CD4-positive, alpha-beta memory T cell (primary cell): Measurements from ENCODE around the gene HSD17B11. TPM values are rescaled to one million over a fixed set of nuclear protein-coding genes. Genes with fewer than 3 reads are reported as not detected.

ENCODE experiments used
- CTCF ChIA-PET: fragments of 350-600 bp; sonication (Branson Sonifier 250); formaldehyde crosslinking; loops from one replicate; lab custom pipeline; 2021; ENCODE audit warnings: inconsistent platforms; ENCODE audit not compliant: partially characterized antibody; lab: Charles Lee
- POLR2A ChIA-PET: fragments of 350-600 bp; sonication (Branson Sonifier 250); formaldehyde crosslinking; loops from one replicate; lab custom pipeline; 2021; ENCODE audit not compliant: partially characterized antibody; lab: Charles Lee
- DNase-seq, 5 donors: peaks; one replicate each; pipeline versions ENCODE4 v3.0.0 to v3.0.0-alpha.2; 2020 to 2022; ENCODE audit warnings: mixed read lengths in 1 of 5
- H3K27ac ChIP-seq: one replicate; pipeline ENCODE4 v1.7.0; 2013; ENCODE audit warnings: low read depth, low read length
- H3K27me3 ChIP-seq: 2 replicates; pipeline ENCODE4 v1.7.0; 2013; ENCODE audit warnings: mild to moderate bottlenecking, low read length, moderate library complexity; ENCODE audit not compliant: insufficient read depth
- H3K36me3 ChIP-seq: 2 replicates; pipeline ENCODE4 v1.7.0; 2013; ENCODE audit warnings: mild to moderate bottlenecking, low read length, moderate library complexity; ENCODE audit not compliant: insufficient read depth
- H3K4me1 ChIP-seq: 2 replicates; pipeline ENCODE4 v1.7.0; 2013; ENCODE audit warnings: mild to moderate bottlenecking, low read length, moderate library complexity; ENCODE audit not compliant: insufficient read depth
- H3K4me3 ChIP-seq, 2 donors: one replicate each; pipeline ENCODE4 v1.7.0; 2013; ENCODE audit warnings: low read length in 2 of 2, mild to moderate bottlenecking in 1 of 2
- H3K9me3 ChIP-seq, 2 donors: one replicate each; pipeline ENCODE4 v1.7.0; 2013; ENCODE audit warnings: low read length in 2 of 2, control low read depth in 1 of 2; ENCODE audit not compliant: control insufficient read depth in 1 of 2
- H3K27ac Mint-ChIP-seq, 7 donors: one replicate each; pipeline ENCODE4 v1.8.0; 2020 to 2021; ENCODE audit warnings: mixed read lengths in 7 of 7, mild to moderate bottlenecking in 6 of 7, inconsistent platforms in 3 of 7, moderate library complexity in 3 of 7
- H3K27me3 Mint-ChIP-seq, 2 donors: one replicate each; pipeline ENCODE4 v1.8.0; 2020 to 2021; ENCODE audit warnings: mixed read lengths in 2 of 2
- H3K36me3 Mint-ChIP-seq, 2 donors: one replicate each; pipeline ENCODE4 v1.8.0; 2020 to 2021; ENCODE audit warnings: mixed read lengths in 2 of 2, inconsistent platforms in 1 of 2, mild to moderate bottlenecking in 1 of 2
- H3K4me1 Mint-ChIP-seq, 4 donors: one replicate each; pipeline ENCODE4 v1.8.0; 2020 to 2021; ENCODE audit warnings: mixed read lengths in 4 of 4, mild to moderate bottlenecking in 1 of 4
- H3K4me3 Mint-ChIP-seq, 8 donors: one replicate each; pipeline ENCODE4 v1.8.0; 2020 to 2021; ENCODE audit warnings: mixed read lengths in 8 of 8, mild to moderate bottlenecking in 7 of 8, moderate library complexity in 6 of 8, inconsistent platforms in 3 of 8
- H3K9me3 Mint-ChIP-seq, 8 donors: one replicate each; pipeline ENCODE4 v1.8.0; 2020 to 2021; ENCODE audit warnings: mixed read lengths in 8 of 8, mild to moderate bottlenecking in 5 of 8, inconsistent platforms in 3 of 8, moderate library complexity in 1 of 8
- intact Hi-C: fragments of 100-400 bp; cut with micrococcal nuclease; formaldehyde crosslinking; loops from one replicate; pipeline ENCODE4 v1.15.1; 2023
- polyA plus RNA-seq, 2 donors: library from polyadenylated mRNA; unstranded; fragments of 300-500 nt; fragmentation: Illumina TruSeq; gene quantifications; one replicate each; pipeline ENCODE4 v1.2.3, GENCODE V29; 2021
- total RNA-seq, 2 experiments: library from RNA; stranded (reverse); gene quantifications; one replicate each; pipeline ENCODE4 v1.2.3, GENCODE V29; 2021

Gene HSD17B11, protein sequence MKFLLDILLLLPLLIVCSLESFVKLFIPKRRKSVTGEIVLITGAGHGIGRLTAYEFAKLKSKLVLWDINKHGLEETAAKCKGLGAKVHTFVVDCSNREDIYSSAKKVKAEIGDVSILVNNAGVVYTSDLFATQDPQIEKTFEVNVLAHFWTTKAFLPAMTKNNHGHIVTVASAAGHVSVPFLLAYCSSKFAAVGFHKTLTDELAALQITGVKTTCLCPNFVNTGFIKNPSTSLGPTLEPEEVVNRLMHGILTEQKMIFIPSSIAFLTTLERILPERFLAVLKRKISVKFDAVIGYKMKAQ
- total RNA-seq (10 to 100 TPM; 69.7 to 69.8 TPM), polyA plus RNA-seq (100 to 1,000 TPM in 1 of 2 donors, 10 to 100 TPM in 1; 69.2 to 130 TPM)

GRCh38 chr4:87390891-87391575 lies at the start of gene HSD17B11:
HSD17B11 (minus strand) TSS chr4:87391188; CDS start chr4:87391070, 118 bp downstream.
- Mint-ChIP-seq H3K36me3 (peaks cover 9 to 19% of the 10 kb centered on the region in 2 donors), H3K9me3 (peaks cover 0 to 2% (median 0%) of the 10 kb centered on the region in 8 donors), H3K4me3 (peak within 1 kb of the TSS; percentile 89 to 99 (median 96)), H3K4me1 (peaks cover 31 to 50% (median 42%) of the 10 kb centered on the region in 4 donors), H3K27me3 (no peaks in the 10 kb centered on the region), H3K27ac (peak within 1 kb of the TSS; percentile 82 to 98 (median 94))
- peak; percentile 80 to 88 (median 83) for DNase-seq
- intact Hi-C loops = loop anchor here (1.0 to 5.0 kb wide), 5 partner anchors 16 to 456 kb away; partner anchors contain the start of genes AFF1, KLHL8 and NUDT9
- H3K4me3 ChIP-seq = peak within 1 kb of the TSS; percentile 87 to 90
- ChIA-PET POLR2A (interaction anchor here (0.6 to 3.9 kb wide), 16 partner anchors 9 to 1892 kb away, joined by 3 to 59 read pairs (median 4); partner anchors contain the start of genes HERC5, NUDT9 and PPM1K), CTCF (interaction anchor here (0.5 to 9.5 kb wide), 15 partner anchors 9 to 681 kb away, joined by 3 to 90 read pairs (median 4); partner anchors contain the start of gene NUDT9)
- peaks cover 41% of the 10 kb centered on the region for H3K4me1 ChIP-seq
- H3K9me3 ChIP-seq = no peaks in the 10 kb centered on the region
- H3K27ac ChIP-seq = peak within 1 kb of the TSS; percentile 74
- no peaks in the 10 kb centered on the region for H3K36me3 ChIP-seq
- H3K27me3 ChIP-seq = no peaks in the 10 kb centered on the region

DNA sequence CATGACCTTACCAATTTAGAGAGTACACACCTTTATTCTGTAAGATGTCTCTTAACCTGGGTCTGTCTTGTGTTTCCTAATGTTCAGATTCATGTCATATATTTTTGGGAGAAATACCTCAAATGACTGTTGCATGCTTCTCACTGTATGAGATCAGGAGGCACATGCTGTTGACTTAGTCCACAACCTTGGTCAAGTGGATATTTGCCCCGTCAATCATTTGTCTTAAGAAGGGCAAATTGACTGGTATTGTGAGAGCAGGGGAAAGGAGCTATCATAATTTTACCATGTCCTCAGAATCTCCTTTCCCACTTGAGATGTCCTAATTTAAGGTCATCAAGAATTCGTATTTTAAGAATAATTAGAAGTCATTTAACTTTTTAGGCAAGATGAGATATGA lies 42.4 kb upstream of the HSD17B11 start:
- Histone ChIP-seq H3K27me3 (no peaks in the 10 kb centered on the region), H3K4me3 (no peak overlapping the region), H3K9me3 (no peaks in the 10 kb centered on the region), H3K4me1 (peaks cover 6% of the 10 kb centered on the region), H3K36me3 (peaks cover 16% of the 10 kb centered on the region), H3K27ac (no peak overlapping the region)
- Mint-ChIP-seq H3K27me3 (no peaks in the 10 kb centered on the region), H3K9me3 (no peaks in the 10 kb centered on the region), H3K4me1 (peaks cover 30 to 44% (median 37%) of the 10 kb centered on the region in 4 donors), H3K27ac (no peak overlapping the region), H3K4me3 (no peak overlapping the region), H3K36me3 (peaks cover 17 to 18% of the 10 kb centered on the region in 2 donors)
- DNase-seq = no peak
- intact Hi-C loops = no loop called here
- ChIA-PET POLR2A (no interaction called here), CTCF (no interaction called here)

GRCh38 chr4:87430038-87430437 lies 39.0 kb upstream of the HSD17B11 start:
- H3K36me3 ChIP-seq = peaks cover 2% of the 10 kb centered on the region
- H3K27me3 Mint-ChIP-seq = no peaks in the 10 kb centered on the region
- peak overlapping the region in 2 of 7 donors; percentile 2 to 29 for H3K27ac Mint-ChIP-seq
- no peak for DNase-seq
- H3K36me3 Mint-ChIP-seq = peaks cover 0 to 3% of the 10 kb centered on the region in 2 donors
- no peaks in the 10 kb centered on the region for H3K9me3 ChIP-seq
- ChIA-PET POLR2A (no interaction called here), CTCF (no interaction called here)
- no peaks in the 10 kb centered on the region for H3K9me3 Mint-ChIP-seq
- no peak overlapping the region for H3K4me3 Mint-ChIP-seq
- H3K27ac ChIP-seq = no peak overlapping the region
- no peak overlapping the region for H3K4me3 ChIP-seq
- H3K27me3 ChIP-seq = no peaks in the 10 kb centered on the region
- H3K4me1 Mint-ChIP-seq = peaks cover 35 to 62% (median 45%) of the 10 kb centered on the region in 4 donors
- H3K4me1 ChIP-seq = peaks cover 12% of the 10 kb centered on the region
- intact Hi-C loops = no loop called here

DNA sequence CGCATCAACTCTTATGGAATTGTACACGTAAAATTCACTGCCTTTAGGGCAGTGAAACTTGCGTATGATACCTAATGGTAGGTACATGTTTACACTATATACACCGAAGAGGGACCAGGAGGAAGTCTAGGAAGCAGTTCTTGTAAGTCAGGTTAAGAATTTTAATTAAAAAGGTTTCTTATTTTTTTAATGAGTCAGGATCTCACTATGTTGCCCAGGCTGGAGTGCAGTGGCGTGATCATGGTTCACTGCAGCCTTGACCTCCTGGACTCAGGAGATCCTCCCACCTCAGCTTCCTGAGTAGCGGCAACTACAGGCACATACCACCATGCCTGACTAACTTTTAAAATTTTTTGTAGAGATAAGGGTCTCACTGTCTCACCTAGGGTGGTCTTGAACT lies 38.0 kb upstream of the HSD17B11 start:
- Mint-ChIP-seq H3K4me1 (peaks cover 39 to 68% (median 52%) of the 10 kb centered on the region in 4 donors), H3K27ac (no peak overlapping the region), H3K4me3 (no peak overlapping the region), H3K36me3 (no peaks in the 10 kb centered on the region), H3K27me3 (no peaks in the 10 kb centered on the region), H3K9me3 (no peaks in the 10 kb centered on the region)
- H3K36me3 ChIP-seq = no peaks in the 10 kb centered on the region
- H3K9me3 ChIP-seq = no peaks in the 10 kb centered on the region
- H3K27me3 ChIP-seq = no peaks in the 10 kb centered on the region
- peaks cover 19% of the 10 kb centered on the region for H3K4me1 ChIP-seq
- CTCF ChIA-PET = no interaction called here
- no peak overlapping the region for H3K27ac ChIP-seq
- POLR2A ChIA-PET = interaction anchor here (0.5 kb wide), 1 partner anchor 18 kb away, joined by 4 read pairs; no protein-coding TSS in a partner anchor
- no peak for DNase-seq
- intact Hi-C loops = loop anchor here (10.0 kb wide), 2 partner anchors 54 to 1026 kb away; partner anchors contain the start of gene HERC5
- H3K4me3 ChIP-seq = no peak overlapping the region

DNA sequence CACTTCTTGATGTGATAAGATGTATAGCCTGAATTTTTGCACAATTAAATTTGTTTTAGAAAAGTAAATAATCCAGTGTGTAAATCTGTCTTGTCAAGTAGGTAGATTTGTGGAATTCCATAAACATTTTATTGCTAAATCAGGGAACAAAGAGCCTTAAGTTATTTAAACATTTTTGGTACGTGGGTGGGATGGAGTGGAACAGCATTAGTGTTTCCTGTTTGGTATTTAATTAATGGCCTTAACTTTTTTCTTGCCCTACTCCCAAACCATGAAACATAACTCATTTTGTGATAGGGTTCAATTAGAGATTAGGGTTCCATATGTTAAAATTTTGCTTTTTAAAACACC lies 36.5 kb upstream of the HSD17B11 start:
- no peak overlapping the region for H3K27ac ChIP-seq
- Mint-ChIP-seq H3K9me3 (peaks cover 0 to 2% (median 0%) of the 10 kb centered on the region in 8 donors), H3K4me1 (peaks cover 38 to 73% (median 54%) of the 10 kb centered on the region in 4 donors), H3K27me3 (no peaks in the 10 kb centered on the region), H3K27ac (no peak overlapping the region), H3K4me3 (no peak overlapping the region), H3K36me3 (peaks cover 0 to 6% of the 10 kb centered on the region in 2 donors)
- DNase-seq = no peak
- H3K36me3 ChIP-seq = no peaks in the 10 kb centered on the region
- ChIA-PET CTCF (no interaction called here), POLR2A (no interaction called here)
- H3K9me3 ChIP-seq = no peaks in the 10 kb centered on the region
- no peaks in the 10 kb centered on the region for H3K27me3 ChIP-seq
- intact Hi-C loops = loop anchor here (10.0 kb wide), 2 partner anchors 53 to 1027 kb away; partner anchors contain the start of gene HERC5
- H3K4me3 ChIP-seq = no peak overlapping the region
- peaks cover 30% of the 10 kb centered on the region for H3K4me1 ChIP-seq

DNA sequence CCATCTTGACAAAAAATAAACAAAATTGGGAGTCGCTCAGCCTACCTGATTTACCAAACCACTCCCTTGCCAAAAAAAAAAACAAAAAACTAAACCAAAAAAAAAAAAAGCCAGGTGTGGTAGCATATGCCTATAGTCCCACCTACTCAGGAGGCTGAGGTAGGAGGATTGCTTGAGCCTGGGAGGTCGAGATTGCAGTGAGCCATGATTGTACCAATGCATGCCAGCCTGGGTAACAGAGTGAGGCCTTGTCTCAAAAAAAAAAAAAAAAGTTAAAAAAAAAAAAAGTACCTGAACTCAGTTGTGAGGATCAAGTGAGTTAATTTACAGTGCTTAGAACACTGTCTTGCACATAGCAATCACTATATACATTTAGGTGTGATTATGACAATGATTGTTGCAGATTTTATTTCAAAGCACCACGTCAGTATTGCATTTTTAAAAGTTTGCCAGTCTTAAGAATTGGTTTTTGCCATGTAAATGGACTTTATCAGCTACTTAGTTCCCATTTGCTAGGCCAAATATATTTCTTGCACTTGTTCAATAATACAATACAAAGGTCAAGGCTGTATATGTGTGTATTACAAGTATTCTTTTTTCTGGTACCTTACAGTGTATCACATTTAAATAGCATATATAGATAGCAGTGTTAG lies 36.0 kb upstream of the HSD17B11 start:
- Mint-ChIP-seq H3K27ac (no peak overlapping the region), H3K36me3 (peaks cover 0 to 8% of the 10 kb centered on the region in 2 donors), H3K4me3 (no peak overlapping the region), H3K4me1 (peaks cover 37 to 73% (median 54%) of the 10 kb centered on the region in 4 donors), H3K9me3 (peaks cover 0 to 2% (median 0%) of the 10 kb centered on the region in 8 donors), H3K27me3 (no peaks in the 10 kb centered on the region)
- Histone ChIP-seq H3K4me1 (peaks cover 31% of the 10 kb centered on the region), H3K27me3 (no peaks in the 10 kb centered on the region), H3K27ac (no peak overlapping the region), H3K9me3 (no peaks in the 10 kb centered on the region), H3K36me3 (no peaks in the 10 kb centered on the region), H3K4me3 (no peak overlapping the region)
- ChIA-PET POLR2A (no interaction called here), CTCF (no interaction called here)
- intact Hi-C loops = loop anchor here (10.0 kb wide), 2 partner anchors 52 to 1028 kb away; partner anchors contain the start of gene HERC5
- DNase-seq = no peak
